CD4-positive, alpha-beta T cell treated with Interleukin-10 for 1 hour (primary cell): Measurements from ENCODE around the gene GIT1.
"Not testable (repeated sequence)": the region's sequence is repeated elsewhere in the genome, so short reads cannot be mapped to it uniquely, and the experiment has no call there.

Source experiments
- DNase-seq: peaks from one replicate; pipeline ENCODE4 v3.0.0-alpha.2; 2020

The GIT1 gene

DNA sequence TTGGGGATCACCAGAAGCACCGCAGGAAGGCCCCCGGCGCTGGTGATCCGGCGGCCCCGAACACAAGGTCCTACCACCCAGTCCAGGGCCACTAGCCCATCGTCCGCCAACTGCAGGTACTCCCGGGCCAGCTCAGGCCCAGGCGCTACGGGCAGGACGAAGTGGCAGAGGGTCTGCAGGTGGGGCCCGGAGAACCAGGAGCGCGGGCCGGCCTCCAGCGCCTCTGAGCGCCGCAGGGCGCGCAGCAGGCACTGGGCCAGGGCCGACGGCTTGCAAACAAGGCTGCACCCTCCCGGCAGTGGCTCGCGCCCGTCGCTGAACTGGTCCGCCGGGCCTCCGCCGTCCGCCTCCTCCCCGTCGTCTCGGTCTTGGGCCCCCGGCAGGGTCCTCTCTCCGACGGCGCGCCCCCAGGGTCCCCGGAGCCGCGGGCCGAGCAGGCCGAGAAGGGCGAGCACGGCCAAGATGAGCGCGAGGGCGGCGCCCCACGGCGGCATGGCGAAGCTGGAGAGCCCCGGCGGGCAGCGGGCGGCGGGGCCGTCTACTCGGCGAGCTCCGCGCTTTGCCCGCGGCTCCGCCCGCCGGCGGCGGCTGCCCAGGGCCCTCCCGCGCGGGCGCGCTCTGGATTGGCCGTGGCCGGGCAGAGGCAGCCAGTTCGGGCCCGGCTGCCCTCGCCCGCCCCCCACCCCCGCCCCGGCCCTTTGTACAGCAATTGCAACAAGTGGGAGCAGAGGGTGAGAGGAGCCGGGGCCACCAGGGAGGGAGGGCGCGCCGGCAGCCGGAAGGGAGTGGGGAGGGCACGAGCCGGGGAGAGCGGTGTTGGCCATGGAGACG, 22.8 kb downstream of the GIT1 start, which contains the start of gene ABHD15:
TSS of gene ABHD15 (minus strand) at position 565 of the 831 bp plus-strand sequence. CDS start at position 494, 71 bp downstream.
- DNase-seq = peak; percentile 57

- DNase-seq = peak; percentile 63
Observed at GRCh38 chr17:29565643-29566472, 23.6 kb downstream of the GIT1 start.

GRCh38 chr17:29563816-29564215, 25.6 kb downstream of the GIT1 start:
- DNase-seq = no peak

GRCh38 chr17:29562615-29563014, 26.8 kb downstream of the GIT1 start:
- no peak for DNase-seq

DNA sequence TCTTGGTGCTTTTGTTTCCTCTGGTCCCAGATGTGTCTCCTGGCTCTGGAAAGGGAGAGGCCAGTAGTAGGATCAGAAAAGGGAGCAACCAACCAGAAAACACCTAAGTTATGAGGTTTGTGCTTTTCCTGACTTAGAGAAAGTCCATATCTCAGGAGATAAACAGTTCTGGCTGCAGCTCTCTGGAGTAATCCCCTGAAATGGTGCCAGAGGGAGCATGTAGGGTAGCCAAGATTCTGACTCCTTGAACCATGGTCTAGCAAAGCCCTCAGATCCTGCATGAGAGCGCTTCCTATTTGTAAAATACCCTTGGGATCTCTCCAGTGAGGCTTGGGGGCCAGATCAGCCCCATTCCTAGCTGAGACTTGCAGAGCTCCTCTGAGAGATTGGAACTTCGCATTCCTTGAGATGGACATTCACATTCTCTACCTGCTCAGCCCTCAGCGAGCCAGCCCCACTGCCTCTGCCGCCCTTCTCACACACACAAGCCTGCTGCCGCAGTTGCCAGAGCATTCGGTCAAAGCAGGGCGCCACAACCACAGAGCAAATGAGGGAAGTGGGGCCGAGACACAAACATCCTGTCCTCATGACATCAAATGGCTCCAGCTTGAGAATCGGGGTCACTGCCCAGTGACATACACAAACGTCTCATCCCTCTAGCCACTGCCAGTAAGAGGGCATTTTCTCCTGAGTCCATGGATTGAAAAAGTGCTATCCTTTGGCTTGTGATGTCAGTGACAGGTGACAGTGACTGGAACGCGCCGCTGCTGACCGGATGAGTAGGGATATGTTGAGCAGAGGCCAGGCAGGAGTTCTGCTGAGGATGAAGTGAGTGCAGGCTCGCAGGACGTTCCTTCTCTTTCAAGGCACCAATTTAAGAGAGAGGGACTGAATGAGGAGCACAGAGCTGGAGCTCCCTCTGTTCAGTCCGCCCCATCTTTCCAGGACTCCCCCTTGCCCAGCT, 27.6 kb downstream of the GIT1 start:
- peak; percentile 24 for DNase-seq

- DNase-seq = no peak
Observed at GRCh38 chr17:29560316-29560715, 29.1 kb downstream of the GIT1 start.

DNA sequence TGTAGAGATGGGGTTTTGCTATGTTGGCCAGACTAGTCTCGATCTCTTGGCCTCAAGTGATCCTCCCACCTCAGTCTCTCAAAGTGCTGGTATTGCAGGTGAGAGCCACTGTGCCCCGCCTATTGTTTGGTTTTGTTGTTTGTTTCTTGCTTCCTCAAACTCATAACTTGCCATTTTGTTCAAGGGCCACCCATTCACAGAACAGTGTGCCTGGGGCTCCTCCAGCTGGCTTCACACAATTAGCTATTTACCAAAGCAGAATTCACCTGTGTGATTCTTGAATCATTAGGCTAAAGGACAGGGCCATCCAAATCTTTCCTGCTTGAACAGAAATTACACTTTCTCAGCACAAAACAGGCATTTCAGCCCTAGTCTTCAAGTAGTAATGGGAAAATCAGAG, 29.8 kb downstream of the GIT1 start:
- no peak for DNase-seq

- DNase-seq = not testable (repeated sequence)
Observed at GRCh38 chr17:29558139-29558538, 31.3 kb downstream of the GIT1 start.

- DNase-seq = no peak
Observed at GRCh38 chr17:29557739-29558116, 31.7 kb downstream of the GIT1 start.

GRCh38 chr17:29557085-29557738, 32.2 kb downstream of the GIT1 start:
- no peak for DNase-seq

GRCh38 chr17:29555840-29556239, 33.6 kb downstream of the GIT1 start:
- no peak for DNase-seq

GRCh38 chr17:29549177-29549923, 40.1 kb downstream of the GIT1 start:
- no peak for DNase-seq

- DNase-seq = no peak
Observed at GRCh38 chr17:29546830-29547229, 42.6 kb downstream of the GIT1 start.

DNA sequence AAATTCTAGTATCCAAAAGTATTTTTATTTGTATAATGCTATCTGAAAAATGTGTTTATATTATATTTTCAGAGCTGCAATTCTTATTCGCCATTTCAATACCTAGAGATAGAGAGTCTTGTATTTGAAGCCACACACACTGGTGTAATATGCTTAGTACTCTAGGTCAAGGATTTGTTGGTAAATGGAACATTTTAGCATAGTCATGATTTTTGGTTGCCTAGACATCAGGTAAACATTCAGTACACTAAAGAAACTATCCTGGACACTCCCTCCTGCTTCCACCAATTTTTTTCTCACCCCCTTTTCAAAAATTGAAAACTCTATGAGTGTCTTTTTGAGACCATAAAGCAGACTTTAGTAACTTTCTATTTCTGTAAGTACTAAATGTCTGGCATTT, 43.4 kb downstream of the GIT1 start:
- no peak for DNase-seq

GRCh38 chr17:29544066-29544465, 45.4 kb downstream of the GIT1 start:
- DNase-seq = no peak

GRCh38 chr17:29533976-29534375, 55.5 kb downstream of the GIT1 start:
- DNase-seq = no peak

DNA sequence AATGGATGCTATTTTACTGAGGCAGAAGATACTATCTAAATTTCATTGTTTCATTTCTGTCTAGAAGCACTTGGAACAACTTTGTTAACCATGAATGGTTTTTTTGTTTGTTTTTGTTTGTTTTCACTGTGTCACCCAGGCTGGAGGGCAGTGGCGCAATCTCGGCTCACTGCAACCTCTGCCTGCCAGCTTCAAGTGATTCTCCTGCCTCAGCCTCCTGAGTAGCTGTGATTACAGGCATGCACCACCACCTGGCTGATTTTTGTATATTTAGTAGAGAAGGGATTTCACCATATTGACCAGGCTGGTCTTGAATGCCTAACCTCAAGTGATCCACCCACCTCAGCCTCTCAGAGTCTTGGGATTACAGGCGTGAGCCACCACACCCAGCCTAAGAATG, 63.1 kb downstream of the GIT1 start:
- DNase-seq = no peak

- no peak for DNase-seq
Observed at GRCh38 chr17:29524692-29525091, 64.8 kb downstream of the GIT1 start.
